GM06990 (cell line): ENCODE data around the gene HDAC3.

ENCODE experiments used
- DNase-seq: peaks from one replicate; pipeline ENCODE4 v3.0.0-alpha.2; 2011; ENCODE audit not compliant: insufficient read length; ENCODE audit errors: extremely low read depth
- H3K27me3 ChIP-seq: replicated peaks from 2 replicates; pipeline ENCODE4 v1.6.0; 2011; ENCODE audit warnings: low read length; ENCODE audit not compliant: control insufficient read depth, insufficient read depth
- H3K36me3 ChIP-seq: 2 replicates; pipeline ENCODE4 v1.5.1; 2011; ENCODE audit warnings: low read length; ENCODE audit not compliant: control insufficient read depth, insufficient read depth
- H3K4me3 ChIP-seq: replicated peaks from 2 replicates; pipeline ENCODE4 v1.5.1; 2011; ENCODE audit warnings: low read depth, mild to moderate bottlenecking, control low read depth, low read length
- CTCF ChIP-seq: IDR thresholded peaks from 2 replicates; pipeline ENCODE4 v1.5.1; 2011; ENCODE audit warnings: low read length, control low read depth, mild to moderate bottlenecking, inconsistent platforms; ENCODE audit not compliant: insufficient read depth, poor library complexity, severe bottlenecking

HDAC3 gene

GRCh38 chr5:141646026-141646425, 9.4 kb upstream of the HDAC3 start:
- Histone ChIP-seq H3K4me3 (no peak overlapping the region), H3K36me3 (peaks cover 16% of the 10 kb centered on the region), H3K27me3 (no peaks in the 10 kb centered on the region)
- no peak for TF ChIP-seq CTCF
- no peak for DNase-seq

- DNase-seq, result no peak
- peaks cover 13% of the 10 kb centered on the region for H3K36me3 ChIP-seq
- H3K27me3 ChIP-seq, result no peaks in the 10 kb centered on the region
- peak; percentile 27 for TF ChIP-seq CTCF
- no peak overlapping the region for H3K4me3 ChIP-seq
Measured at GRCh38 chr5:141641634-141642267, 5.1 kb upstream of the HDAC3 start.

- Histone ChIP-seq H3K36me3 (peaks cover 8% of the 10 kb centered on the region), H3K27me3 (no peaks in the 10 kb centered on the region), H3K4me3 (no peak overlapping the region)
- TF ChIP-seq CTCF, result no peak
- no peak for DNase-seq
Measured at GRCh38 chr5:141640698-141641097, 4.0 kb upstream of the HDAC3 start.

GRCh38 chr5:141640051-141640415, 3.4 kb upstream of the HDAC3 start:
- no peaks in the 10 kb centered on the region for H3K27me3 ChIP-seq
- TF ChIP-seq CTCF, result no peak
- H3K4me3 ChIP-seq, result no peak overlapping the region
- peaks cover 8% of the 10 kb centered on the region for H3K36me3 ChIP-seq
- DNase-seq, result no peak

GRCh38 chr5:141639357-141640050, 2.9 kb upstream of the HDAC3 start:
- no peak for DNase-seq
- peaks cover 6% of the 10 kb centered on the region for H3K36me3 ChIP-seq
- H3K27me3 ChIP-seq, result no peaks in the 10 kb centered on the region
- TF ChIP-seq CTCF, result no peak
- no peak overlapping the region for H3K4me3 ChIP-seq

GRCh38 chr5:141638771-141639170, 2.1 kb upstream of the HDAC3 start:
- Histone ChIP-seq H3K36me3 (peaks cover 2% of the 10 kb centered on the region), H3K4me3 (no peak overlapping the region), H3K27me3 (no peaks in the 10 kb centered on the region)
- no peak for TF ChIP-seq CTCF
- no peak for DNase-seq
